Measurements from ENCODE around the gene STOML1. TPM values are rescaled to one million over a fixed set of nuclear protein-coding genes. Genes with fewer than 3 reads are reported as not detected.

Gene STOML1
- total RNA-seq (2014; rRNA removed; shearing (Covaris generic)) = 20.4 and 26.8 TPM in 2 replicates

GRCh38 chr15:73991726-73992593, at the start of gene STOML1:
TSS of gene STOML1 (minus strand) at chr15:73992295. CDS start at chr15:73992223, 72 bp downstream.
- DNase-seq (ENCODE audit: low read depth) = peak; percentile 95

- peak; percentile 29 for DNase-seq (ENCODE audit: low read depth)
Observed at GRCh38 chr15:74041311-74041756, 49.2 kb upstream of the STOML1 start.

- peak; percentile 99 for DNase-seq (ENCODE audit: low read depth)
Observed at GRCh38 chr15:74040109-74040850, 48.2 kb upstream of the STOML1 start.

- no peak for DNase-seq (ENCODE audit: low read depth)
Observed at GRCh38 chr15:74039656-74040010, 47.5 kb upstream of the STOML1 start.

- peak; percentile 68 for DNase-seq (ENCODE audit: low read depth)
Observed at GRCh38 chr15:74038707-74039655, 46.9 kb upstream of the STOML1 start.

- DNase-seq (ENCODE audit: low read depth) = no peak
Observed at GRCh38 chr15:74037171-74038117, 45.3 kb upstream of the STOML1 start.

- peak; percentile 57 for DNase-seq (ENCODE audit: low read depth)
Observed at GRCh38 chr15:74036271-74037170, 44.4 kb upstream of the STOML1 start.

GRCh38 chr15:74035121-74036017, 43.3 kb upstream of the STOML1 start:
- DNase-seq (ENCODE audit: low read depth) = no peak

- DNase-seq (ENCODE audit: low read depth) = no peak
Observed at GRCh38 chr15:74034206-74034755, 42.2 kb upstream of the STOML1 start.

- no peak for DNase-seq (ENCODE audit: low read depth)
Observed at GRCh38 chr15:74032606-74033561, 40.8 kb upstream of the STOML1 start.

GRCh38 chr15:74032046-74032445, 40.0 kb upstream of the STOML1 start:
- DNase-seq (ENCODE audit: low read depth) = no peak

- DNase-seq (ENCODE audit: low read depth) = no peak
Observed at GRCh38 chr15:74028646-74029045, 36.6 kb upstream of the STOML1 start.

- no peak for DNase-seq (ENCODE audit: low read depth)
Observed at GRCh38 chr15:74027688-74028087, 35.6 kb upstream of the STOML1 start.

- no peak for DNase-seq (ENCODE audit: low read depth)
Observed at GRCh38 chr15:74025436-74025835, 33.3 kb upstream of the STOML1 start.

- DNase-seq (ENCODE audit: low read depth) = no peak
Observed at GRCh38 chr15:74024687-74025086, 32.6 kb upstream of the STOML1 start.

GRCh38 chr15:74022706-74023470, 30.8 kb upstream of the STOML1 start:
- DNase-seq (ENCODE audit: low read depth) = no peak

Data from RPMI7951 (cell line).